KOPT-K1 (cell line): ENCODE data around the gene PLAAT4.

Experiments used
- H3K27ac ChIP-seq: fragments of 200-600 bp; sonication (generic); 2 replicates; pipeline ENCODE4 v1.5.1; 2016; ENCODE audit warnings: antibody characterized with exemption, mild to moderate bottlenecking, low read depth, low read length; ENCODE audit not compliant: poor library complexity, severe bottlenecking
- H3K36me3 ChIP-seq: fragments of 200-600 bp; sonication (generic); 2 replicates; pipeline ENCODE4 v1.5.1; 2017; ENCODE audit warnings: antibody characterized with exemption, mild to moderate bottlenecking, low read length, moderate library complexity; ENCODE audit not compliant: insufficient read depth
- H3K9me3 ChIP-seq: fragments of 200-600 bp; sonication (generic); 2 replicates; pipeline ENCODE4 v1.5.1; 2017; ENCODE audit warnings: antibody characterized with exemption, low read length, mild to moderate bottlenecking; ENCODE audit not compliant: insufficient read depth, poor library complexity, severe bottlenecking

The PLAAT4 gene

GRCh38 chr11:63504933-63505586, 31.5 kb upstream of the PLAAT4 start:
- peaks cover 6% of the 10 kb centered on the region for H3K9me3 ChIP-seq
- H3K36me3 ChIP-seq = no peaks in the 10 kb centered on the region
- H3K27ac ChIP-seq = no peak overlapping the region

- Histone ChIP-seq H3K9me3 (no peaks in the 10 kb centered on the region), H3K27ac (no peak within 1 kb of the TSS), H3K36me3 (no peaks in the 10 kb centered on the region)
These were observed 30.6 kb upstream of the PLAAT4 start, which contains the start of gene LGALS12 for GRCh38 chr11:63505857-63506528. Gene LGALS12 (plus strand): TSS chr11:63506084. CDS start chr11:63506459, 375 bp downstream.

- no peaks in the 10 kb centered on the region for H3K9me3 ChIP-seq
- no peaks in the 10 kb centered on the region for H3K36me3 ChIP-seq
- H3K27ac ChIP-seq = no peak overlapping the region
These were observed 29.7 kb upstream of the PLAAT4 start for GRCh38 chr11:63506876-63507275.

GRCh38 chr11:63507511-63507910, 29.1 kb upstream of the PLAAT4 start:
- Histone ChIP-seq H3K27ac (no peak overlapping the region), H3K9me3 (no peaks in the 10 kb centered on the region), H3K36me3 (no peaks in the 10 kb centered on the region)

GRCh38 chr11:63508009-63508408, 28.6 kb upstream of the PLAAT4 start:
- no peaks in the 10 kb centered on the region for H3K9me3 ChIP-seq
- H3K36me3 ChIP-seq = no peaks in the 10 kb centered on the region
- H3K27ac ChIP-seq = no peak overlapping the region

GRCh38 chr11:63508745-63509144, 27.9 kb upstream of the PLAAT4 start:
- Histone ChIP-seq H3K27ac (no peak overlapping the region), H3K36me3 (no peaks in the 10 kb centered on the region), H3K9me3 (no peaks in the 10 kb centered on the region)

GRCh38 chr11:63510360-63511047, 26.1 kb upstream of the PLAAT4 start:
- no peak overlapping the region for H3K27ac ChIP-seq
- H3K9me3 ChIP-seq = no peaks in the 10 kb centered on the region
- H3K36me3 ChIP-seq = no peaks in the 10 kb centered on the region

- Histone ChIP-seq H3K27ac (no peak overlapping the region), H3K9me3 (no peaks in the 10 kb centered on the region), H3K36me3 (no peaks in the 10 kb centered on the region)
These were observed 25.4 kb upstream of the PLAAT4 start for GRCh38 chr11:63511048-63511748.

GRCh38 chr11:63512816-63513215, 23.8 kb upstream of the PLAAT4 start:
- Histone ChIP-seq H3K27ac (no peak overlapping the region), H3K36me3 (no peaks in the 10 kb centered on the region), H3K9me3 (no peaks in the 10 kb centered on the region)

GRCh38 chr11:63516109-63516508, 20.5 kb upstream of the PLAAT4 start:
- no peaks in the 10 kb centered on the region for H3K9me3 ChIP-seq

GRCh38 chr11:63517156-63517555, 19.5 kb upstream of the PLAAT4 start:
- Histone ChIP-seq H3K36me3 (no peaks in the 10 kb centered on the region), H3K27ac (no peak overlapping the region), H3K9me3 (no peaks in the 10 kb centered on the region)

More at GRCh38 chr11:63516109-63516508, 20.5 kb upstream of the PLAAT4 start:
- Histone ChIP-seq H3K36me3 (no peaks in the 10 kb centered on the region), H3K27ac (no peak overlapping the region)

GRCh38 chr11:63518548-63518947, 18.1 kb upstream of the PLAAT4 start:
- no peak overlapping the region for H3K27ac ChIP-seq
- H3K36me3 ChIP-seq = no peaks in the 10 kb centered on the region
- H3K9me3 ChIP-seq = peaks cover under 1% of the 10 kb centered on the region

- H3K9me3 ChIP-seq = peaks cover 12% of the 10 kb centered on the region
- no peak overlapping the region for H3K27ac ChIP-seq
- H3K36me3 ChIP-seq = no peaks in the 10 kb centered on the region
These were observed 15.9 kb upstream of the PLAAT4 start for GRCh38 chr11:63520606-63521170.

GRCh38 chr11:63521896-63522295, 14.7 kb upstream of the PLAAT4 start:
- H3K36me3 ChIP-seq = no peaks in the 10 kb centered on the region
- H3K27ac ChIP-seq = no peak overlapping the region
- peaks cover 12% of the 10 kb centered on the region for H3K9me3 ChIP-seq

- Histone ChIP-seq H3K27ac (no peak overlapping the region), H3K36me3 (no peaks in the 10 kb centered on the region), H3K9me3 (peaks cover 12% of the 10 kb centered on the region)
These were observed 13.5 kb upstream of the PLAAT4 start for GRCh38 chr11:63523151-63523550.
